GM21360 (cell line): ENCODE measurements around the gene SHKBP1.
"Not testable (repeated sequence)": the region's sequence is repeated elsewhere in the genome, so short reads cannot be mapped to it uniquely, and the experiment has no call there.

Experiments used
- ATAC-seq: cut with Tn5 transposase; IDR thresholded peaks from one replicate; pipeline ENCODE4 v1.9.1; 2021; ENCODE audit warnings: mild to moderate bottlenecking, moderate library complexity; ENCODE audit not compliant: unreplicated experiment

The SHKBP1 gene

DNA sequence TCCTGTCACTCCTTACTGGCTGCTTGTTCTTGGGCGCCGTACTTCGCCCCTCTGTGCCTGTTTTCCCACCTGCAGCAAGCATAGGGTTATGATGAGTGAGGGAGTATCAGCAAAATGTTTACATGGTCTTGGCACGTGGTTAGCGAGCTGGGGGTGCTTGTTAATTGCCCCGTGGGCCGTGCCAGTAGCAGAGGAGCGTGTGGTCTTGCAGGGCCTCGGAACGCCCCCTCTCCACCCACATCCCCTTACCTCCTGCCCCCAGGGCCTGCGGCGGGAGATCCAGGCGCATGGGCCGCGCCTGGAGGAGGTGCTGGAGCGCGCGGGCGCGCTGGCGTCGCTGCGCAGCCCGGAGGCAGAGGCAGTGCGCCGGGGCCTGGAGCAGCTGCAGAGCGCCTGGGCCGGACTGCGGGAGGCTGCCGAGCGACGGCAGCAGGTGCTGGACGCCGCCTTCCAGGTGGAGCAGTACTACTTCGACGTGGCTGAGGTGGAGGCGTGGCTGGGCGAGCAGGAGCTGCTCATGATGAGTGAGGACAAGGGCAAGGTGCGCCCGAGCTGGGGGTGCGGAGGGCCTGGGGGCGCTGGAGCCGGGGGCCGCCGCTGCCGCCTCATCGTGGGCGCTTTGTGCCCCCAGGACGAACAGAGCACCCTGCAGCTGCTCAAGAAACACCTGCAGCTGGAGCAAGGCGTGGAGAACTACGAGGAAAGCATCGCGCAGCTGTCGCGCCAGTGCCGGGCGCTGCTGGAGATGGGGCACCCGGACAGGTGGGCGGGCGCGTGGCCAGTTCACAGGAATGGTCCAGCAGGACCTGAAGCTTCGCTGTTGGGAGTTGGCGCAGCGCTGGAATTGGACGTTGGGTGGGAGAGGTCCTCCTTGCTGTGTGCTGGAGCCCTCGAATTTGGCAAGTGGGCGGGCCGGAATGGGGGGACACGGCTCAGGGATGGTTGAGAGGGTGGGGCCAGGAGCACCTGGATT is 22.5 kb upstream of the SHKBP1 start:
- ATAC-seq = no peak

DNA sequence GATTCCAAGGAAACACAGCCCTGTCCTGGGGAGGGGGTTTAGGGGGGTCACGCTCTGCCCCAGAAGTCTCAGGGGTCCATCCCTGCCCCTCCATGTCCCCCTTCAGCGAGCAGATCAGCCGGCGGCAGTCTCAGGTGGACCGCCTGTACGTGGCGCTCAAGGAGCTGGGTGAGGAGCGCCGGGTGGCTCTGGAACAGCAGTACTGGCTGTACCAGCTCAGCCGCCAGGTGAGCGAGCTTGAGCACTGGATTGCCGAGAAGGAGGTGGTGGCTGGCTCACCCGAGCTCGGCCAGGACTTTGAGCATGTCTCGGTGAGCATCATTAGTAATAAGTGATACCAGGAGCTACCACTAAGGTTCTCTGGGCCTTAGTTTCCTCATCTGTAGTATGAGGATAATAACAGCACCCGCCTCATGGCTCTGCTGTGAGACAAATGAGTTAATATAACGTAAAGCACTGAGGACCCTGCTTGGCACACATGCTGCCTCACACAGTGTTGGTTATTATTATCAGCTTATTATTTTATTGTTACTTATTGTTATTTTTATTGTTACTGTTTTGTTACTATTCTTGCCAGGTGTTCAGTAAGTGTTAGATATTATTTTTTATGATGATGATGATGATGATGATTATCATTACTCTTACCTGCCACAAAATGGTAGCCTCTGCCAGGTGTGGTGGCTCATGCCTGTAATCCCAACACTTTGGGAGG is 20.5 kb upstream of the SHKBP1 start:
- no peak for ATAC-seq

- no peak for ATAC-seq
Measured at GRCh38 chr19:40556953-40557530, 19.6 kb upstream of the SHKBP1 start.

- ATAC-seq = no peak
Measured at GRCh38 chr19:40559394-40559793, 17.3 kb upstream of the SHKBP1 start.

DNA sequence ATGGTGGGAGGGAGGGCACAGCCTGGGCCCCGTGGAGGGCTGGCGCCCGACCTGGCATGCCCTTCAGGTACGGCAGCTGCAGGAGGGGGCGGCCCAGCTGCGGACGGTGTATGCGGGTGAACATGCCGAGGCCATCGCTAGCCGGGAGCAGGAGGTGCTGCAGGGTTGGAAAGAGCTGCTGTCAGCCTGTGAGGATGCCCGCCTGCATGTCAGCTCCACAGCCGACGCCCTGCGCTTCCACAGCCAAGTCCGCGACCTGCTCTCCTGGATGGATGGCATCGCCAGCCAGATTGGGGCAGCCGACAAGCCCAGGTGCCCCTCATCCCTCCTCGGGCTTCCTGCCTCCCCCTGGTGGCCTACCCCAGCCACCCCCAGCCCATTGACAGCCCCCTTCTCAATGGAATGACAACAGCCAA is 16.6 kb upstream of the SHKBP1 start:
- no peak for ATAC-seq

DNA sequence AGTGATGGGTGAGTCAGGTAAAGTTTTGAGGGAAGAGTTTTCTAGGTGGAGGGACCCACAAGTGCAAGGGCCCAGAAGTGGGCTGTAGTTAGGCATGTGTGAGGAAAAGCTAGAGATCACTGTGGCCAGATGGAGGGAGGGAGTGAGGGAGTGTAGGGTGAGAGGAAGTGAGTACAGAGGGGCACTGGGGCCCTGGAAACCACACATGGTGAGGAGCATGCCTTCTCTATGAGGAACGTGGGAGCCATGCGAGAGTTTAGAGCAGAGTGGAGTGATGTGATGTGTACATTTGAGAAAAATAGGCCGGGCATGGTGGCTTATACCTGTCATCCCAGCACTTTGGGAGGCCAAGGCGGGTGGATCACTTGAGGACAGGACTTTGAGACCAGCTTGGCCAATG is 14.7 kb upstream of the SHKBP1 start:
- ATAC-seq = no peak

DNA sequence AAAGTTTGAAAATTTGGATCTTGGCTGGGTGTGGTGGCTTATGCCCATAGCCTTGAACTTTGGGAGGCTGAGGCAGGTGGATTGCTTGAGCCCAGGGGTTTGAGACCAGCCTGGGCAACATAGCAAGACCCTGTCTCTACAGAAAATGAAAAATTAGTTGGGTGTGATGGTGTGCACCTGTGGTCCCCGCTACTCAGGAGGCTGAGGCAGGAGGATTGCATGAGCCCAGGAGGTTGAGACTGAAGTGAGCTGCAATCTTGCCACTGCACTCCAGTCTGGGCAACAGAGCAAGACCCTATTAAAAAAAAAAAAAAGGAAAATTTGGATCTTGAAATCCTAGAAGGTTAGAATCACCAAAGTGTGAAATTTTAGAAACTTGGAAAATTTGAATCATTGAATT is 12.1 kb upstream of the SHKBP1 start:
- ATAC-seq = not testable (repeated sequence)

DNA sequence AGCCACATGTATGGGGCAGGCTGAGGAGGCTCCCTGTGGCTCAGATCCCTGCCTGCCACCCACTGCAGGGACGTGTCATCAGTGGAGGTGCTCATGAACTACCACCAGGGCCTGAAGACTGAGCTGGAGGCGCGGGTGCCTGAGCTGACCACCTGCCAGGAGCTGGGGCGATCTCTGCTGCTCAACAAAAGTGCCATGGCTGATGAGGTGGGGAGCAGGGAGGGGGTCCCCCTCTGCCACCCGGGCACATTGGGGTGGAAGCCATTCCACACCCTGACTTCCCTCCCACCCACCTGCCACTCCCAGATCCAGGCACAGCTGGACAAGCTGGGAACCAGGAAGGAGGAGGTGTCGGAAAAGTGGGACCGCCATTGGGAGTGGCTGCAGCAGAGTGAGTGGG is 11.3 kb upstream of the SHKBP1 start:
- no peak for ATAC-seq

DNA sequence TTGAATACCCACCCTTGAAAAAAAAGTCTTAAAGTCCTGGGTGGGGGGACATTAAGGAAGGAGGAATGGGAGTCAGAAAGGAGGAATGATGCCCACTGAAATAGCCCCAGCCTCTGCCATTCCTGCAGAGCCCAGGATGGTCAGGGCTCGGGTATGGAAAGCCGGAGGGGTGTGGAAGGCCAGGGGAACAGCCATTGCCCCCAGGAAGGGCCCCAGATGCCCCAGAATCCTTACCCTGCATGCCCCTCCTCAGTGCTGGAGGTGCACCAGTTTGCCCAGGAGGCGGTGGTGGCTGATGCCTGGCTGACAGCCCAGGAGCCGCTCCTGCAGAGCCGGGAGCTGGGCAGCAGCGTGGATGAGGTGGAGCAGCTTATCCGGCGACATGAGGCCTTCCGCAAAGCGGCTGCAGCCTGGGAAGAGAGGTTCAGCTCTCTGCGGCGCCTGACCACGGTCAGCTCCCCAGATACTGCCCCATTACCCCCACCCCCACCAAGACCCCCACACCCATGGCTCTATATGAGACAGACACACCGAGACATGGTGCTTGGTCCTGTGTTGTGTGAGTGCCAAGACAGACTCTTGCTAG is 10.7 kb upstream of the SHKBP1 start:
- no peak for ATAC-seq

DNA sequence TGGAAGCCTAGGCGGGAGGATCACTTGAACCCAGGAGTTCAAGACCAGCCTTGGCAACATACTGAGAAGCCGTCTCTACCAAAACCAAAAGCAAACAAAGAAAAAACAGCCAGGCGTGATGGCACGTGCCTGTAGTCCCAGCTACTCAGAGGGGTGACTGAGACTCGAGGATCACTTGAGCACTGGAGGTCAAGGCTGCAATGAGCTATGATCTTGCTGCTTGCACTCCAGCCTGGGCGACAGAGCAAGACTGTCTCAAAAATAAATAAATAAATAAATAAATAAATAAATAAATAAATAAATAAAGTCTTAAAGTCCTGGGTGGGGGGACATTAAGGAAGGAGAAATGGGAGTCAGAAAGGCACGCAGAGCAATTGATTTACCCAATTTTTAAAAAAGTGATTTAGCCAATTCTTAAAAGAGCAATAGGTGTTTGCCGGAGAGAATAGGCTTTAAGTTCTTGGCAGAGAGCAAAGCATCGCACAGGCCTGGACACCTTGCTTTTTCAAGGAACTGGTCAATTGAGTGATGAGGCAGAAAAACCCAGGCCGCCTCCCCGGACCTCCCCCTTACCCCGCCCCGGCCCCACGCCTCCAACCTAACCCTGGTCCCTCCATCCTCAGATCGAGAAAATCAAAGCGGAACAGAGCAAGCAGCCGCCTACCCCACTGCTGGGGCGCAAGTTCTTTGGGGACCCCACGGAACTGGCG is 9.5 kb upstream of the SHKBP1 start:
- no peak for ATAC-seq

- no peak for ATAC-seq
Measured at GRCh38 chr19:40567750-40568494, 8.8 kb upstream of the SHKBP1 start.

DNA sequence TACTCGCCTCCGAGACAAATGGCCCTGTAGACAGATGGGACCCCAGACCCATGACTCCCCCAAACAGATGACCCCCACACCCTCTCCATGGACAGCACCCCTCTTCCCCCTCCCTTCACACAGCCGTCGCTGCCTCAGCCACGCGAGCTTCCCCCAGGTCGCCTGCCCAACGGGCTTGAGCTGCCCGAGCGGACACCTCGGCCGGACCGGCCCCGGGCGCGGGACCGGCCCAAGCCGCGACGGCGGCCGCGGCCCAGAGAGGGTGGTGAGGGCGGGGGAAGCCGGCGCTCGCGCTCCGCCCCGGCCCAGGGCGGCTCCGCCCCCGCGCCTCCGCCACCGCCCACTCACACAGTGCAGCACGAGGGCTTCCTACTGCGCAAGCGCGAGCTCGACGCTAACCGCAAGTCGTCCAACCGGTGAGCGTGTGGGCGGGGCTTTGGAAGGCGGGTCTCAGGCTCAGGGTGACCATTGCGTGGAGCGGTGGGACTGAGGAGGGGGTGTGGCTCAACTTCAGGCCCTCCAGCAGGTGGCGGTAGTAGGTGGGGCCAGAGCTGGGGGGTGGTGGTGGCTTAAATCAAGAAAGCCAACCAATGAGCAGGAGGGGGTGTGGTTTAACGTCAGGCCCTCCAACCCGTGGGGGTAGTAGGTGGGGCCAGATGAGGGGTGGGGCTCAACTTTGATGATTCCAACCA is 6.2 kb upstream of the SHKBP1 start:
- peak; percentile 79 for ATAC-seq

- ATAC-seq = no peak
Measured at GRCh38 chr19:40571005-40571318, 5.7 kb upstream of the SHKBP1 start.

DNA sequence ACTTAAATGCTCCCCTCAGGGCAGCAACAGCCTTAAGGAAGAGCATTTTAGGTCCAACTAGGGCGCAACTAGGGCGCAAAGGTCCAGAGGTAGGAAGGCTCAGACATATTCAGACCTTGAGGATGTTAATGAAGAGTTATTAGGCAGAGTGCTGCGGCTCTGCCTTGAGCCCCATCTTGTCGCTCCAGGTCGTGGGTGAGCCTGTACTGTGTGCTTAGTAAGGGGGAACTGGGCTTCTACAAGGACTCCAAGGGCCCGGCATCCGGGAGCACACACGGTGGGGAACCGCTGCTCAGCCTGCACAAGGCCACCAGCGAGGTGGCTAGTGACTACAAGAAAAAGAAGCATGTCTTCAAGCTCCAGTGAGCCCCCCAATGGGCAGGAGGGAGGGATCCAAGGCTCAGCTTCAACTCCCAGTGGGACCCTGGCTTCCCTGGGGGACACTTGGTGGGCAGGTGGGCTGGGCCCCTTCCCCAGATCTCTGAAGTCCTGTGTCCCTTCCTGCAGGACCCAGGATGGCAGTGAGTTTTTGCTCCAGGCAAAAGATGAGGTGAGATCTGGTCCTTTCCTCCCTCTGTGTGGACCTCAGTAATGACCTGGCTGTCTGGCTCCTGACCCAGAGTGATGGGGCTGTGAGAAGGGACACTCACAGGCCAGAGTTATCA is 4.7 kb upstream of the SHKBP1 start:
- no peak for ATAC-seq

GRCh38 chr19:40575326-40575725 is 1.3 kb upstream of the SHKBP1 start:
- ATAC-seq = no peak

- ATAC-seq = no peak
Measured at GRCh38 chr19:40576151-40576584, 505 bp upstream of the SHKBP1 start.

GRCh38 chr19:40578442-40578908 is 1.8 kb downstream of the SHKBP1 start:
- ATAC-seq = no peak

DNA sequence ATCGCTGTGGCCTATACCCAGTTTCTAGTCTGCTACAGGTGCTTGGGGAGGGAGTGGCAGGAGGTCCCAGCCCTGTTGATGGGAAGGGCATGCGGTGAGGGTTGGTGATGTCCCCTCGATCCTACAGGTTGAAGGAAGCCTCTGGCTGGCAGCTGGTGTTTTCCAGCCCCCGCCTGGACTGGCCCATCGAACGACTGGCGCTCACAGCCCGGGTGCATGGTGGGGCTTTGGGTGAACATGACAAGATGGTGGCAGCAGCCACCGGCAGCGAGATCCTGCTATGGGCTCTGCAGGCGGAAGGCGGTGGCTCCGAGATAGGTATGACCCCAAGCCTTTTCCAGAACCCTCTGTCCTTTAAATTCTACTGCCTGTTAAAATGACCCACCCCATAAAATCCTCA is 3.9 kb downstream of the SHKBP1 start:
- no peak for ATAC-seq

- no peak for ATAC-seq
Measured at GRCh38 chr19:40581531-40581930, 4.9 kb downstream of the SHKBP1 start.
